IMR-90 (cell line): ENCODE results near the gene POU2AF1. TPM values are rescaled to one million over a fixed set of nuclear protein-coding genes. Genes with fewer than 3 reads are reported as not detected.

Experiments used
- ATAC-seq: fragments of 200-7000 bp; cut with Tn5 transposase; 2 replicates; pipeline ENCODE4 v1.9.1; 2020; ENCODE audit warnings: low read depth, mild to moderate bottlenecking, moderate library complexity
- BruUV-seq: library from RNA; stranded (reverse); fragments of 400-500 nt; replicated peaks from 2 replicates; lab custom pipeline; 2021; lab: Mats Ljungman, UMichigan
- CTCF ChIA-PET: fragments of 300-600 bp; formaldehyde crosslinking; extraction: SDS; loops from one replicate; lab custom pipeline; 2021; ENCODE audit warnings: antibody characterized with exemption; lab: Yijun Ruan, JAX
- POLR2A ChIA-PET: fragments of 300-600 bp; sonication (Branson Sonifier 250); formaldehyde crosslinking; loops from one replicate; lab custom pipeline; 2022; ENCODE audit warnings: antibody characterized with exemption; ENCODE audit not compliant: unreplicated experiment; lab: Charles Lee
- DNase-seq: peaks from one replicate; pipeline ENCODE4 v3.0.0; 2013
- H2AFZ ChIP-seq: replicated peaks from 2 replicates; pipeline ENCODE3; 2013; ENCODE audit warnings: low read length, mild to moderate bottlenecking; ENCODE audit not compliant: poor library complexity
- H2AK5ac ChIP-seq: 2 replicates; pipeline ENCODE4 v1.6.1; 2013; ENCODE audit warnings: low read depth, low read length, inconsistent platforms
- H2AK9ac ChIP-seq: replicated peaks from 2 replicates; pipeline ENCODE3; 2013; ENCODE audit warnings: mild to moderate bottlenecking, low read depth, low read length, moderate library complexity; ENCODE audit not compliant: poor library complexity
- H2BK120ac ChIP-seq: 2 replicates; pipeline ENCODE4 v1.6.1; 2013; ENCODE audit warnings: low read depth, low read length, inconsistent platforms
- H2BK15ac ChIP-seq: 3 replicates; pipeline ENCODE4 v1.6.1; 2013; ENCODE audit warnings: low read depth, low read length, inconsistent platforms
- H2BK20ac ChIP-seq: 2 replicates; pipeline ENCODE4 v1.6.1; 2013; ENCODE audit warnings: low read depth, mild to moderate bottlenecking, inconsistent platforms, low read length, moderate library complexity
- H2BK5ac ChIP-seq: 2 replicates; pipeline ENCODE4 v1.6.1; 2013; ENCODE audit warnings: mild to moderate bottlenecking, low read depth, low read length, inconsistent platforms; ENCODE audit not compliant: poor library complexity, severe bottlenecking
- H3K14ac ChIP-seq: replicated peaks from 2 replicates; pipeline ENCODE4 v1.6.1; 2013; ENCODE audit warnings: low read depth, low read length, inconsistent platforms
- H3K18ac ChIP-seq: 2 replicates; pipeline ENCODE4 v1.6.1; 2013; ENCODE audit warnings: low read depth, low read length, control low read depth
- H3K23ac ChIP-seq: 2 replicates; pipeline ENCODE4 v1.6.1; 2013; ENCODE audit warnings: low read depth, low read length, inconsistent platforms
- H3K27ac ChIP-seq: 2 replicates; pipeline ENCODE4 v1.5.1; 2013; ENCODE audit warnings: mild to moderate bottlenecking, control low read depth, low read length; ENCODE audit not compliant: insufficient read depth
- H3K27me3 ChIP-seq: 2 replicates; pipeline ENCODE4 v1.6.1; 2013; ENCODE audit warnings: low read length; ENCODE audit not compliant: control insufficient read depth, insufficient read depth
- H3K36me3 ChIP-seq: 2 replicates; pipeline ENCODE4 v1.6.1; 2013; ENCODE audit warnings: low read length, mixed read lengths; ENCODE audit not compliant: control insufficient read depth, insufficient read depth
- H3K4ac ChIP-seq: 2 replicates; pipeline ENCODE4 v1.6.1; 2013; ENCODE audit warnings: low read depth, low read length, inconsistent platforms
- H3K4me1 ChIP-seq: 2 replicates; pipeline ENCODE4 v1.6.1; 2013; ENCODE audit warnings: low read length, mixed read lengths; ENCODE audit not compliant: control insufficient read depth, insufficient read depth
- H3K4me2 ChIP-seq: 2 replicates; pipeline ENCODE4 v1.6.1; 2013; ENCODE audit warnings: low read depth, mild to moderate bottlenecking, control low read depth, low read length, moderate library complexity
- H3K4me3 ChIP-seq: 2 replicates; pipeline ENCODE4 v1.5.1; 2013; ENCODE audit warnings: low read depth, mild to moderate bottlenecking, control low read depth, low read length, moderate library complexity; ENCODE audit not compliant: insufficient read depth
- H3K56ac ChIP-seq: 2 replicates; pipeline ENCODE4 v1.6.1; 2013; ENCODE audit warnings: low read length, inconsistent platforms; ENCODE audit not compliant: insufficient read depth; ENCODE audit errors: extremely low read depth
- H3K79me1 ChIP-seq, 2 experiments: 2 replicates each; pipeline ENCODE4 v1.6.1; 2013; ENCODE audit warnings: low read length in 2 of 2, inconsistent platforms in 1 of 2, low read depth in 1 of 2
- H3K9ac ChIP-seq: 2 replicates; pipeline ENCODE4 v1.6.1; 2013; ENCODE audit warnings: low read depth, low read length, control low read depth
- H3K9me1 ChIP-seq: 2 replicates; pipeline ENCODE4 v1.6.1; 2013; ENCODE audit warnings: low read length, inconsistent platforms; ENCODE audit not compliant: insufficient read depth
- H3K9me3 ChIP-seq: 2 replicates; pipeline ENCODE4 v1.6.1; 2013; ENCODE audit warnings: low read length; ENCODE audit not compliant: control insufficient read depth, insufficient read depth
- H4K20me1 ChIP-seq: 2 replicates; pipeline ENCODE4 v1.6.1; 2013; ENCODE audit warnings: low read length, inconsistent platforms; ENCODE audit not compliant: insufficient read depth
- H4K5ac ChIP-seq: 2 replicates; pipeline ENCODE4 v1.6.1; 2013; ENCODE audit warnings: mild to moderate bottlenecking, low read depth, low read length, control low read depth
- H4K8ac ChIP-seq, 2 experiments: 2 replicates each; pipeline ENCODE4 v1.6.1; 2013; ENCODE audit warnings: low read depth in 2 of 2, low read length in 2 of 2, control low read depth in 1 of 2, inconsistent platforms in 1 of 2
- H4K91ac ChIP-seq: 2 replicates; pipeline ENCODE4 v1.6.1; 2013; ENCODE audit warnings: low read depth, low read length, inconsistent platforms; ENCODE audit not compliant: insufficient read depth
- BHLHE40 ChIP-seq: fragments of 150-350 bp; IDR thresholded peaks from 2 replicates; pipeline ENCODE4 v1.6.1; 2016; ENCODE audit warnings: mild to moderate bottlenecking, low read depth, low read length
- CEBPB ChIP-seq: IDR thresholded peaks from 2 replicates; pipeline ENCODE4 v1.6.1; 2012; ENCODE audit warnings: low read depth, low read length, improper control_type of control experiment
- CHD1 ChIP-seq: IDR thresholded peaks from 2 replicates; pipeline ENCODE4 v1.6.1; 2012; ENCODE audit warnings: low read depth, low read length, improper control_type of control experiment
- CTCF ChIP-seq: conservative IDR thresholded peaks from 2 replicates; pipeline ENCODE4 v1.5.1; 2012; ENCODE audit warnings: mild to moderate bottlenecking, low read depth, low read length, improper control_type of control experiment
- ELK1 ChIP-seq: fragments of 150-350 bp; IDR thresholded peaks from 2 replicates; pipeline ENCODE4 v1.6.1; 2016; ENCODE audit warnings: low read depth, mild to moderate bottlenecking, low read length, moderate library complexity, borderline replicate concordance
- MXI1 ChIP-seq: IDR thresholded peaks from 2 replicates; pipeline ENCODE4 v1.6.1; 2012; ENCODE audit warnings: low read depth, mild to moderate bottlenecking, low read length, moderate library complexity, borderline replicate concordance
- RAD21 ChIP-seq: IDR thresholded peaks from 2 replicates; pipeline ENCODE4 v1.6.1; 2012; ENCODE audit warnings: low read length, improper control_type of control experiment
- RCOR1 ChIP-seq: IDR thresholded peaks from 2 replicates; pipeline ENCODE4 v1.6.1; 2012; ENCODE audit warnings: mild to moderate bottlenecking, low read length, improper control_type of control experiment; ENCODE audit not compliant: insufficient replicate concordance
- USF2 ChIP-seq: fragments of 150-350 bp; IDR thresholded peaks from 2 replicates; pipeline ENCODE4 v1.6.1; 2017; ENCODE audit warnings: mild to moderate bottlenecking, antibody characterized with exemption, low read length, low read depth
- WGBS, 2 experiments: methylation state at CpG; one replicate each; pipeline versions ENCODE4 v1.1.5 to v1.1.7; 2013; ENCODE audit warnings: missing lambda C conversion rate in 2 of 2; ENCODE audit not compliant: insufficient read length in 1 of 2; ENCODE audit errors: extremely low coverage in 2 of 2; 5-methylcytosine and 5-hydroxymethylcytosine counted together
- dilution Hi-C: fragments of 300-500 bp; cut with HindIII; formaldehyde crosslinking; loops from one replicate; pipeline ENCODE4 v1.14.3; 2018; ENCODE audit warnings: low sequenced_read_pairs; ENCODE audit not compliant: unreplicated experiment
- in situ Hi-C: fragments of 300-500 bp; cut with MboI; formaldehyde crosslinking; loops from 3 replicates; pipeline ENCODE4 v1.14.3; 2019; ENCODE audit warnings: low sequenced_read_pairs, inconsistent platforms, mixed read lengths
- intact Hi-C: fragments of 100-400 bp; cut with micrococcal nuclease; formaldehyde crosslinking; loops from 2 replicates; pipeline ENCODE4 v1.10.0; 2022
- polyA plus RNA-seq, 3 experiments: library from polyadenylated mRNA; depleted of rRNA; stranded (reverse); fragments of >200 nt; gene quantifications; 2 replicates each; pipeline ENCODE4 v1.2.3, GENCODE V29; 2012; ENCODE audit warnings: low replicate concordance in 1 of 3
- total RNA-seq: library from RNA; depleted of rRNA; stranded (reverse); fragments of >200 nt; gene quantifications from 2 replicates; pipeline ENCODE4 v1.2.3, GENCODE V29; 2012

The POU2AF1 gene
- total and polyA plus RNA-seq, 2 of the 4 experiments (the other 2 are of a cell fraction): not detected

- H3K4me2 ChIP-seq: no peak overlapping the region
- H2BK5ac ChIP-seq: no peak overlapping the region
- H3K23ac ChIP-seq: no peak overlapping the region
- H3K79me1 ChIP-seq: no peaks in the 10 kb centered on the region
- ChIA-PET CTCF (no interaction called here), POLR2A (no interaction called here)
- H3K4me1 ChIP-seq: no peaks in the 10 kb centered on the region
- no peak overlapping the region for H2BK20ac ChIP-seq
- no peak overlapping the region for H2AK9ac ChIP-seq
- in situ Hi-C loops: no loop called here
- no peaks in the 10 kb centered on the region; the same call in 1 of the 2 replicates for H3K9me3 ChIP-seq
- H3K9me1 ChIP-seq: no peaks in the 10 kb centered on the region
- H3K27me3 ChIP-seq: peaks cover 46% of the 10 kb centered on the region
- H3K9ac ChIP-seq: no peak overlapping the region
- H3K18ac ChIP-seq: no peak overlapping the region
- peak overlapping the region; percentile 34; the same call in 1 of the 2 replicates for H2BK120ac ChIP-seq
- H2AFZ ChIP-seq: peak overlapping the region; percentile 24
- no peak overlapping the region for H2BK15ac ChIP-seq
- 85% methylated on average over 2 of the region's 8 CpGs; no CpG with 5 or more reads in 1 of the 2 experiments for WGBS, 2 experiments
- no peak for ATAC-seq
- H4K91ac ChIP-seq: no peak overlapping the region
- TF ChIP-seq CEBPB: no peak
- TF ChIP-seq MXI1: no peak
- no peak for TF ChIP-seq RCOR1
- TF ChIP-seq CHD1: no peak
- TF ChIP-seq ELK1: no peak
- TF ChIP-seq USF2: no peak
- TF ChIP-seq RAD21: no peak
- no peak for TF ChIP-seq BHLHE40
- TF ChIP-seq CTCF: no peak
- H3K56ac ChIP-seq: no peak overlapping the region
- H3K36me3 ChIP-seq: no peaks in the 10 kb centered on the region
- no peak overlapping the region for H3K27ac ChIP-seq
- H2AK5ac ChIP-seq: no peak overlapping the region
- no peak overlapping the region for H4K8ac ChIP-seq
- H3K4me3 ChIP-seq: no peak overlapping the region
- H4K5ac ChIP-seq: no peak overlapping the region
- H3K14ac ChIP-seq: no peak overlapping the region
- intact Hi-C loops: no loop called here
- dilution Hi-C loops: no loop called here
- no peak overlapping the region for H3K4ac ChIP-seq
- BruUV-seq: no TSS peak
- no peak for DNase-seq
- no peaks in the 10 kb centered on the region for H4K20me1 ChIP-seq
Observed at GRCh38 chr11:111366560-111367410, 12.3 kb downstream of the POU2AF1 start.
